Measurements from ENCODE around the gene GBF1. TPM values are rescaled to one million over a fixed set of nuclear protein-coding genes. Genes with fewer than 3 reads are reported as not detected.

Gene GBF1
- total RNA-seq, 1 experiment from 2014 or later = 23.7 TPM

GRCh38 chr10:102267748-102268147, 22.4 kb downstream of the GBF1 start:
- Mint-ChIP-seq H3K27me3 (ENCODE audit: low read depth) (no peaks in the 10 kb centered on the region), H3K4me3 (no peak overlapping the region), H3K27ac (no peak overlapping the region), H3K36me3 (ENCODE audit: insufficient read depth in 1 of 3, low read depth in 3 of 3) (no peaks in the 10 kb centered on the region), H3K9me3 (no peaks in the 10 kb centered on the region), H3K4me1 (peaks cover 4% of the 10 kb centered on the region in 2 experiments; a peak in 2 of 4 replicates)
- Histone ChIP-seq H4K8ac (replicated peaks; ENCODE audit: insufficient read length, low read depth, low read length) (no peak overlapping the region), H2AFZ (ENCODE audit: low read length) (no peak overlapping the region), H3K79me2 (ENCODE audit: insufficient read depth, low read length) (no peaks in the 10 kb centered on the region), H3K14ac (ENCODE audit: insufficient read depth, low read length) (no peak overlapping the region), H2BK5ac (ENCODE audit: insufficient read length, low read length) (no peak overlapping the region), H3K23ac (ENCODE audit: insufficient read length, low read depth, low read length) (no peak overlapping the region), H2BK120ac (ENCODE audit: low read depth, low read length, poor library complexity, severe bottlenecking) (no peak overlapping the region), H4K91ac (ENCODE audit: insufficient read length, low read depth, low read length) (no peak overlapping the region), H4K20me1 (ENCODE audit: control insufficient read depth, insufficient read depth, insufficient read length) (no peaks in the 10 kb centered on the region), H4K5ac (ENCODE audit: insufficient read length, low read depth, low read length) (no peak overlapping the region), H3K9ac (ENCODE audit: extremely low read depth, insufficient read length, low read length) (no peak overlapping the region), H3K27ac (ENCODE audit: insufficient read length, low read depth, low read length) (no peak overlapping the region), H3K18ac (ENCODE audit: insufficient read length, low read depth, low read length) (no peak overlapping the region), H3K4me1 (ENCODE audit: insufficient read depth, low read length) (no peaks in the 10 kb centered on the region), H3T11ph (ENCODE audit: low read length) (no peak overlapping the region), H2BK15ac (ENCODE audit: low read depth, low read length) (no peak overlapping the region), H3K9me3 (ENCODE audit: control insufficient read depth, low read depth, low read length) (no peaks in the 10 kb centered on the region), H2AK5ac (ENCODE audit: insufficient read length, low read length) (no peak overlapping the region), H3K4ac (ENCODE audit: low read depth, low read length) (no peak overlapping the region), H3K56ac (ENCODE audit: insufficient read length, low read depth, low read length) (no peak overlapping the region), H3K23me2 (ENCODE audit: insufficient read length, low read depth, low read length, poor library complexity, severe bottlenecking) (no peaks in the 10 kb centered on the region), H3K27me3 (ENCODE audit: insufficient read depth, low read length) (no peaks in the 10 kb centered on the region), H2BK20ac (ENCODE audit: low read depth, low read length, poor library complexity, severe bottlenecking) (no peak overlapping the region), H3K4me2 (ENCODE audit: insufficient read depth, insufficient read length, low read length) (no peak overlapping the region), H2BK12ac (ENCODE audit: insufficient read length, low read depth, low read length) (no peak overlapping the region), H3K79me1 (ENCODE audit: insufficient read depth, low read depth, low read length, poor library complexity, severe bottlenecking) (peaks cover 4% of the 10 kb centered on the region)
- TF ChIP-seq CTCF (conservative IDR thresholded peaks at IDR 0.05) = no peak
- DNase-seq = no peak
